ENCODE data around the gene TPTE.
"Not testable (repeated sequence)": the region's sequence is repeated elsewhere in the genome, so short reads cannot be mapped to it uniquely, and the experiment has no call there.

DNA sequence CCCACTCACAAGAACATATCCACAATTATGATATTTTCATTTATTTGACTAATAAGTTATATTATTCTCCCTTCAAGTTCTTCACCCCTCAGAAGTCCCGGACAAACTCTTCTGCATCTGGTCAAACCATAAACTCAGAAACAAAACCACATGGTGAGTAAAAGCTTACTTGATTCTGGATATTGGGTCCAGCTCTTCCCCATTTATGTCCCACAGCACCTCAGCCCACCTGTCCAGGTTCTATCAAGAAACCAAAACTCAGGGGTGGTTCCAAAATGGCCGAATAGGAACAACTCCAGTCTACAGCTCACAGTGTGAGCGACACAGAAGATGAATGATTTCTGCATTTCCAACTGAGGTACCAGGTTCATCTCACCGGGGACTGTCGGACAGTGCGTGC is 109.4 kb downstream of the TPTE start:
- TF ChIP-seq, protein P1, sequence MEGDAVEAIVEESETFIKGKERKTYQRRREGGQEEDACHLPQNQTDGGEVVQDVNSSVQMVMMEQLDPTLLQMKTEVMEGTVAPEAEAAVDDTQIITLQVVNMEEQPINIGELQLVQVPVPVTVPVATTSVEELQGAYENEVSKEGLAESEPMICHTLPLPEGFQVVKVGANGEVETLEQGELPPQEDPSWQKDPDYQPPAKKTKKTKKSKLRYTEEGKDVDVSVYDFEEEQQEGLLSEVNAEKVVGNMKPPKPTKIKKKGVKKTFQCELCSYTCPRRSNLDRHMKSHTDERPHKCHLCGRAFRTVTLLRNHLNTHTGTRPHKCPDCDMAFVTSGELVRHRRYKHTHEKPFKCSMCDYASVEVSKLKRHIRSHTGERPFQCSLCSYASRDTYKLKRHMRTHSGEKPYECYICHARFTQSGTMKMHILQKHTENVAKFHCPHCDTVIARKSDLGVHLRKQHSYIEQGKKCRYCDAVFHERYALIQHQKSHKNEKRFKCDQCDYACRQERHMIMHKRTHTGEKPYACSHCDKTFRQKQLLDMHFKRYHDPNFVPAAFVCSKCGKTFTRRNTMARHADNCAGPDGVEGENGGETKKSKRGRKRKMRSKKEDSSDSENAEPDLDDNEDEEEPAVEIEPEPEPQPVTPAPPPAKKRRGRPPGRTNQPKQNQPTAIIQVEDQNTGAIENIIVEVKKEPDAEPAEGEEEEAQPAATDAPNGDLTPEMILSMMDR (IDR thresholded peaks at IDR 0.05; ENCODE audit: low read depth, low read length): not testable (repeated sequence)
- TF ChIP-seq EZH2phosphoT487 (IDR thresholded peaks at IDR 0.05; ENCODE audit: low read depth): not testable (repeated sequence)
